Measurements from ENCODE around the gene PRKCE.

The PRKCE gene

GRCh38 chr2:45634223-45634622, 17.3 kb upstream of the PRKCE start:
- no peak for DNase-seq

GRCh38 chr2:45636008-45636407, 15.5 kb upstream of the PRKCE start:
- DNase-seq, result no peak

GRCh38 chr2:45637440-45637839, 14.0 kb upstream of the PRKCE start:
- no peak for DNase-seq

- no peak for DNase-seq
These were observed 10.9 kb upstream of the PRKCE start for GRCh38 chr2:45640576-45640975.

- DNase-seq, result no peak
These were observed 8.4 kb upstream of the PRKCE start for GRCh38 chr2:45643095-45643494.

- DNase-seq, result peak; percentile 92
These were observed 7.6 kb upstream of the PRKCE start for GRCh38 chr2:45643543-45644542.

GRCh38 chr2:45646289-45646688, 5.2 kb upstream of the PRKCE start:
- no peak for DNase-seq

GRCh38 chr2:45647356-45647755, 4.1 kb upstream of the PRKCE start:
- peak; percentile 15 for DNase-seq

- no peak for DNase-seq
These were observed 3.4 kb upstream of the PRKCE start for GRCh38 chr2:45647986-45648520.

GRCh38 chr2:45648636-45649035, 2.8 kb upstream of the PRKCE start:
- no peak for DNase-seq

GRCh38 chr2:45649462-45649857, 2.0 kb upstream of the PRKCE start:
- DNase-seq, result peak; percentile 63

- DNase-seq, result peak; percentile 81
These were observed 1.3 kb upstream of the PRKCE start for GRCh38 chr2:45649858-45650811.

- peak; percentile 97 for DNase-seq
These were observed 542 bp upstream of the PRKCE start for GRCh38 chr2:45650851-45651414.

GRCh38 chr2:45652090-45653031, 886 bp downstream of the PRKCE start:
- DNase-seq, result peak; percentile 83

- peak; percentile 54 for DNase-seq
These were observed 1.8 kb downstream of the PRKCE start for GRCh38 chr2:45653122-45653913.

GRCh38 chr2:45654250-45654649, 2.8 kb downstream of the PRKCE start:
- DNase-seq, result no peak

GRCh38 chr2:45661828-45662227, 10.4 kb downstream of the PRKCE start:
- no peak for DNase-seq

GRCh38 chr2:45664635-45665261, 13.3 kb downstream of the PRKCE start:
- no peak for DNase-seq

- no peak for DNase-seq
These were observed 17.0 kb downstream of the PRKCE start for GRCh38 chr2:45668509-45668908.

- no peak for DNase-seq
These were observed 17.6 kb downstream of the PRKCE start for GRCh38 chr2:45669032-45669486.
